HG03025 (cell line): Measurements from ENCODE around the gene RTN4IP1.
"Not testable (repeated sequence)": the region's sequence is repeated elsewhere in the genome, so short reads cannot be mapped to it uniquely, and the experiment has no call there.

Source experiments
- ATAC-seq: cut with Tn5 transposase; IDR thresholded peaks from one replicate; pipeline ENCODE4 v1.9.1; 2021; ENCODE audit warnings: mild to moderate bottlenecking, moderate library complexity; ENCODE audit not compliant: unreplicated experiment, low FRiP score

RTN4IP1 gene

DNA sequence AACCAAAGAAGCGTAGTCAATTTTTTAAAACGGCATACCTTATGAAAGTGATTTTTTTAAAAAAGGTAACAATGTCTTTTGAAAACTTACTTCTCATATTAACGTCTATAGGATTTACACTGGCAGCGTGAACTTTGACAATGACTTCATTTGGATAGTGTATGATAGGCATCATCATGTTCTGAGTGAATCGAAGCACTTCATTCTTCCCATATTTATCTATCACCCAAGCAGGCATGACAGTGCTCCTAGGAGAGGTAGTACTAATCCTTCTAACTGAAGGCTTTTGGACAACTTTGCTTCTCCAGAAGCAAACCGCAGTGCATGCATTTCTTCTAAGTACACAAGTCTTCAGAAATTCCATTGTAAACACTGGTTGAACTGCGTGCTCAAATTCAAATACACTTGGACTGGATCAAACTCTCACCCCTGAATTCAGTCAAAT, 618 bp downstream of the RTN4IP1 start:
- no peak for ATAC-seq

DNA sequence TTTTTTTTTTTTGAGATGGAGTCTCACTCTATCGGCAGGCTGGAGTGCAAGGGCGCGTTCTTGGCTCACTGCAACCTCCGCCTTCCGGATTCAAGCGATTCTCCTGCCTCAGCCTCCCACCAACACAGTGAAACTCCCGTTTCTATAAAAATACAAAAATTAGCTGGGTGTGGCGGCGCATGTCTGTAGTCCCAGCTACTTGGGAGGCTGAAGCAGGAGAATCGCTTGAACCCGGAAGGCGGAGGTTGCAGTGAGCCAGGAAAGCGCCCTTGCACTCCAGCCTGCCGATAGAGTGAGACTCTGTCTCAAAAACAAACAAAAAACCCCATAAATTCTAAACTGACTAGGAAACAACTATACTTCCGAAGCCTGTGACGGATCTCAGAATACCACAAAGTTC, 1.5 kb downstream of the RTN4IP1 start:
- not testable (repeated sequence) for ATAC-seq

DNA sequence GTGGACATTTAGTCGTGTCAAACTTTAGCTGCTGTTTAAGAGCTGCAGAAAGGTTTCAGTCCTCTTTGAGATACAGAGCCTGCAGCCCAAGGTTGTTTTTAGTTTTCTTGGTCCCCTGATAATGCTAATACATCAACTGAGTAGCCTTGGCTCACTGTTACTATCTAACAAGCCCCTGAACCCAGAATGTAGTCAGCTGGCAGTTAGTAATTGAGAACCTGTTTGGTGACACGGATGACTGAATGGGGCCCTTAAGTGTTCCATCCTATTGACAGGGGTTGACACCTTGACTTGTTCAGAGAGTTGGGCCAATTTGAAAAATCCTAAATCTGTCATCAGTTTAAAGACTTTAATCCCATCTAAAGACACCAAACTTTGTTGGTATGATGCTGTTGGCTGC, 2.8 kb downstream of the RTN4IP1 start:
- ATAC-seq, result no peak

DNA sequence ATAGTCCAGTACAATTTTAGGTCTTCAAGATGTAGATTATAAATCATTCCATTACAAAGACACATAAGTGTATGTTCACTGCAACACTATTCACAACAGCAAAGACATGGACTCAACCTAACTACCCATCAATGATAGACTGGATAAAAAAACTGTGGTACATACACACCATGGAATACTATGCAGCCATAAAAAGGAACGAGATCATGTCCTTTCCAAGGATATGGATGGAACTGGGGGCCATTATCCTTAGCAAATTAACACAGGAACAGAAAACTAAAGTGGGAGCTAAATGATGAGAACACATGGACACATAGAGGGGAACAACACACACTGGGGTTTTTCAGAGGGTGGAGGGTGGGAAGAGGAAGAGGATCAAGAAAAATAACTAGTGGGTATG, 6.3 kb downstream of the RTN4IP1 start:
- ATAC-seq, result no peak

DNA sequence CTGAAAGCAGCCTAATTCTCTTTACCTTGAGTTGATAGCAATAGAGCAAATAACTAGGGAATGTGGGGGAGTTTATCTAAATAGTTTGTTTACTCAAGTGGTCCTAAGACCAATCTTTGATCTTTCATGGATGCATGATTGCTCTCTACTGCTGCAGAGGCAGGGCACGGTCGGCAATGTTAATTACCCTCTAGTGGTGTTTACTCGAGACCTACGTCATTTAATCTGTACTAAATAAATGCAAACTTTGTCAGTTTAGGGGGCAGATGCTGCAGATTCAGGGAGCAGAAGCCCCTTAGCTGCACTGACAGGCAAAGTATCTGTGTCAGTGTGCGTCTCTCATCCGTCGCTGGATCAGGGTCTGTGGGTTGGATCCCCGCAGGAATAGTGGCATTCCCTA, 6.9 kb downstream of the RTN4IP1 start:
- ATAC-seq, result no peak

DNA sequence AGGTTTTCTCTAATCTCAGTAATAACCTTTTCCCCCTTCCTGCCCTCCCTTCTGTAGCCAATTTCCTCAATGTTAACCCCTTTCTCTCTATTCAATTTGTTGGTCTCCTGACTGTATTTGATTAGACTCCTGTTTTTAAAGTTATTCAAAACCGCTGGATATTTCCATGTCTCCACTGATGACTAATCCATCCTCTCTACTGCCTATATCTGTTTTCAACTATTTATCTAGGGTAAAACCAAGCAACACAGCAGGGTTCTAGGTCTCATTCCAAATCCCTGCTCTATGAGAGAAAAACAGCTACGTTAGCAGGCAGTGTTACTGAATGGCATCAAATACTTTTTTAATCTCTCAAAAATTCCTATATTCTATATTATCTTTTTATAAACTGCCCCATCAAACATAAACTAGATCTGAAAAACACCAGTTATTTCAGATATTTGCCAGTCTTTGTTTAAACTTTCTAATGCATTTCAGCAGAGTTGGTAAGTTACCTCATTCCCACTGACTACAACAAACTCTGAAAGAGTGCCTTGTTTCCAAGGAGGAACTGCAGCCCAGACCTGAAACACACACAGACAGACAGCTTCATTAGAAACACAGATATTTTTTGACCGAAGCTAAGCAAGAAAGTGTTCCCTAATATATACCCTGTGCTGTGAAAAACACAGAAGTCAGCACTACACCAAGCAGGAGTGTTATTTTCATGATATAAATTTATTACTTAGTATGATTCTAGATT, 8.2 kb downstream of the RTN4IP1 start:
- ATAC-seq, result no peak

DNA sequence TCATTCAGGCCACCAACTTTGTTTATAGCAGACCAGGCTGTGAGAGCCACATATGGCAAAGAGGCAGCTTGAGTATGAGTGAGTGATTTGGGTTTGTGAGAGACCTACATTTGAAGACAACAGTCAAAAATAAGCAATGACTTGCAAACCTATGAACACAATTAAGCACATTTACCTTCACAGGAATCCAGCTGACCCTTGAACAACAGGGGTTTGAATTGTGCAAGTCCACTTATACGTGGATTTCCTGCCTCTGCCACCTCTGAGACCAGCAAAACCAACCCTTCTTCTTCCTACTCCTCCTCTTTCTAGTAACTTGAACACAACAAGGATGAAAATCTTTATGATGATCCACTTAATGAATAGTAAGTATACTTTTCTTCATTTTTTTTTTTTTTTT, 10.1 kb downstream of the RTN4IP1 start:
- ATAC-seq, result no peak

DNA sequence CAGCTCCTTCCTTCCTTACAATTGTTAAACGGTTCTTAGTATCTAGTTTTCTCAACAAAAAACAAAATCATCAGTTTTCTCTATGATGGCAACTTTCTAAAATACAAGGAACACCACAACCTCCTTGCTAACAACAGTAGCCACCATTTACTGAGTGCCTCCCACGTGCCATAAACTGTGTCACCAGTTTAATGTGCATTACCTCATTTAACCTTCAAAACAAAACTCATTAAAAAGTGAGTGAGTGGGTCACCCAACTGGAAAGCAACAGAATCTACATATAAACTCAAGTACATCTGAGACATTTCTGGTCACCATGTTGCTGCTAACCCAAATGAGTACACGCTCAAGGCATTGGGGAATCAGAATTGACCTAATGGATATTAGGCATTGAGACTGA, 11.0 kb downstream of the RTN4IP1 start:
- no peak for ATAC-seq

DNA sequence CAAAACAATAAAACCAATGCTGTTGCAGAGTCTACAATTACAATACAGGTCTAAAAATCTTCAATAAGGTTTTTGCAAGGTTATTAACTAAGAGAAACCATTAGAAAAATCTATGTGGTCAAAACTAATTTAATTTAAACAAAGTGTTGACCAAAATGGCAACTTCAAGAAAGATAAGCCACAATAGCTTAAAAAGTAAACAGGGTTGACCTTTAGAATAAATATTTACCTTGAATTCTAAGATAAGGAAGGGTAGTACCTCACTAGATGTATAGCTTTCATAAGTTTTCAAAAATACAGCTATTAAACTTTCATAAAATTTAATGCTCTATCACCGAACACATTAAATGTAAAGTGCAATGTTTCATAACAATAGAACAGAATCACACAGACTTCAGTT, 11.4 kb downstream of the RTN4IP1 start:
- no peak for ATAC-seq

DNA sequence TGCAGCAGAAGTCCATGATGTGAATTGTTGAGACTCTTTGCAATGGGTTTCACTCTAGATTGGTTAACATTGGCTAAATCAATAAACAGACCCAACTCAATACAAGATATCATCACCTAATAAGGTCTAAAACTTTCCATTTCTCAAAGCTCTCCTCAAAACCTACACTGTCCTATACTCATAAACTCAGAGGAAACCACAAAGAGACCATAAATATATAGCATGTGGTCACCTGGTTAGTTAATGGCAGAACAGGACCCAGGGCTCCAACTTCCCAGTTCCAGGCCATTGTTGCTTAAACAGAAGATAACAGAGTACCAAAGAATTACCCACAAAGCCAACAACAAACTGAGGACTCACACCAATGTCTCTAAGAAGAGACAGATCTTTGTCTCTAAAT, 12.0 kb downstream of the RTN4IP1 start:
- no peak for ATAC-seq

DNA sequence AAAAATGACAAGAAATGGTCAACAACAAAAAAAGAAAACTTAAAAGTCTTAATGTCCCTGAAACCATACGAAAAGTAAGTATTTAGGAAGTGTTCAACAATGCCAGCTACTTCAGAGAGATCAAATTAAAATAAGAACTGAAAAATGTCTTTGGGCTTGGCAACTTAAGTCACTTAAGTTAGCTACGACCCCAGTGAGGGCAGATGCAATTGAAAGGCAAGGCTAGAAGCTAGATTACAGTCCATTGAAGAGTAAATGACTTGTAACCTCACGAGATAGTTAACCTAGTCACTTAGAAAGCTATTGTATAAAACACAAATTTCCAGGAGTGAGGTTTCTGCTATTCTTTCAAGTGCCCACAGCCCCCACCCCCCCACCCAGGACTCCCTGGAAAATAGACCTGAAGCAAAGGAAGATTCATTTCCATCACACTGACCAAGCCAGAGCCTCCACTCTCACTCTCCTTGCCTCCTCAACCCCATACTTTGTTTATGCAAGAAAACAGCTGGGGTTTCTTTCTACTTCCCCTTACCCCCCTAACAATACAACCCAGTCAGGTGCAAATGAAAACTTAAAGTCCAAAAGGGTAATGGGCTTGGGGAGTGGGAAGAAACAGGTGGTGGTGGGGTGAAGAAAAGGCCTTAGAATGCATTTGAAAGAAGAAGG, 14.6 kb downstream of the RTN4IP1 start:
- no peak for ATAC-seq

DNA sequence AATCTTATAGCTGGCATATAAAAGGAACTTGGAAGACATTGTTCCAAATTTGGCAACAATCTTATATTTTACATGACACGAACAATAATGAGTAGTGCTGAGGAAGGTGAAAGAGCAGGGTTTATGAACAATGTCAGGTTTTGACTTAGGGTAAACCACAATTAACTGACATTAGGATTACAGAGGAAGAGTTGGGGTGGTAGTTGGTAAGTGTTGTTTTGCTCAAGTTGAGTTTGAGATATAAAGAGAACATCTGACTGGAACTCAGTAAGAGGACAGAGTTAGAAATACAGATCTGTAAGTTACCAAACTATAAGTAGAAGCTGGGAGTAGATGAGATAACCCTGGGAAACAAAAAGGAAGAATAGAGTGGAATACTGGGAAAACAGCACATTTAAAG, 15.1 kb downstream of the RTN4IP1 start:
- no peak for ATAC-seq

DNA sequence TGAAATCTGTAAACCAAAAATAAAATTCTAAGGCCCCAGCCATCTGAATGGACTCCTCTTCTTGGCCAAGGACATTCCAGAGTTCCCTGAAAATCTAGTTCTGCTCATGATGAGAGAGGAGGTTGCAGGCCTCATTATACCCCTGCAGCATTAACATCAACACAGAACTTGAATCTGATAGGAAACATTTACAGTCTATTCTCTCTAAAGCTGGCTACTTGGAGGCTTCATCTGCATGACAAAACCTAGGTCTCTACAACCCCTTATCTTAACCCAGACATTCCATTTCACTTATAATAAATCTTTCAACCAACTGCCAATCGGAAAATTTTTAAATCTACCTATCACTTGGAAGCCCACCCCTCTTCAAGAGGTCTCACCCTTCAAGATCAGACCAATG, 15.7 kb downstream of the RTN4IP1 start:
- no peak for ATAC-seq

DNA sequence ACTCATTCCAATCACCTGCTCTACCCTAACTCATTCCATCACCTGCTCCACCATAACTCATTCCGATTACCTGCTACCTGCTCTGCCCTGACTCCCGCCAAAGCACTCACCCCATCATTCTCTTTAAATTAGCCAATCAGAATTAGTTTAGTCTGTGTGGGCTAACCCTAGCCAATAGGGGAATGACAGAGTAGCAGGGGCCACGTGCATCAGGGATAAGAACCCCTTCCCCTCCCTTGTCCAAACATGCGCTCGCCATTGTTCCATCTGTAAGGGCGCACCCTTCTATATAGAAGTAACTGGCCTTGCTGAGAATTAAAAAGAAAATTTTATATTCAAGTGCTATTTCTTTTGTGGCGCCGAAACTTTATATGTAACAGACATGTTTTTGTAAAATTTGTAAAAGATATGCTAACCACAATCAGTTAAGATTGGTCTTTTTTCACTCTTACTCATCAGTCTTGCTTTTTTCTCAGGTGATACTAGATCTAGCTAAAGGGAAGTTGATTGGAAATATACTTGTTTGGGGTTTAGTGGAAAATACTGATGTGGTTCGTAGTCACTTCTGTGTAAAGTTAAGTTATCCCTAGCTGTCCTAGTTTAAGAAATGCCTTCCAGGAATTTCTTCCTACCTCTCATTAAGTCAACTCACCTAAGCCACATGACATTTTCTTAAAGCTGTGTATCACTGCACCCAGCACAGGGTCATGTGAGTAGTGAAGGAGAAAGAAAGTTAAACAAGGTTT, 16.5 kb downstream of the RTN4IP1 start:
- ATAC-seq, result no peak

DNA sequence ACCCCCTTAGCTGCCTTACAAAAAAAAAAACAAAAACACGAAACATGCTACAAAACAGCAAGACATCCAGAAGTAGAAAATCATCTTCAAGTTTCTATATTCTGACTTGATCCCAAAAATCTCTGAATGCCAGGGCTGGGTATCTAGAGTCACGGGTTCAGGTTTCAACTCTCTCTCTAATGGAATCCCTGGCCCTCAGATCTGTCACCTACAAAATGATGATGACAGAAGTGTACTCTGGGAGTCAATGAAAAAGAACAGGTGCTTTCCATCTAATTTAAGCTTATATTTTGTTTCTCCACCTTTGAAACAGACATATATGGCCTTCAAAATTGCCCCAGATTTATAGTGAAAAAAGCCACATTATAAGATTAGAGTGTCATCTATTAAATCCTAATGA, 18.3 kb downstream of the RTN4IP1 start:
- ATAC-seq, result no peak

DNA sequence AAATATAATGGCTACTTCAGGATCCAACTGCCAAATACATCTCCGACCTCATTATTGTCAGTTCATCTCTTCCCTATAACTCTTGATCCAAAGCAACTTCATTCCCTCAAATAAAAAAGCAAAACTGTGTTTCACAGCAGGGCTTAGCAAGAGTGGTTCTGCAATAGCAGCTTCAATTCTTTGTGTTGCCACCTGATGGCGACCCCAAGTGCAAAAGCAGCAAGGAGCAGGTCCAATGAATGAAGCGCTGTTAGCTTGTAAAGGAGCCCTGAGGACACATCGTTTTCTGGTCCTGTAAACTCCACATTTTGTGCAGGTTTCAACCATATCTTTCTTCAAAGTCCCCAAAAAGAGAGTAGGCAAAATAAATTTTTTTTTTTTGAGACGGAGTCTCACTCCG, 19.6 kb downstream of the RTN4IP1 start:
- no peak for ATAC-seq

DNA sequence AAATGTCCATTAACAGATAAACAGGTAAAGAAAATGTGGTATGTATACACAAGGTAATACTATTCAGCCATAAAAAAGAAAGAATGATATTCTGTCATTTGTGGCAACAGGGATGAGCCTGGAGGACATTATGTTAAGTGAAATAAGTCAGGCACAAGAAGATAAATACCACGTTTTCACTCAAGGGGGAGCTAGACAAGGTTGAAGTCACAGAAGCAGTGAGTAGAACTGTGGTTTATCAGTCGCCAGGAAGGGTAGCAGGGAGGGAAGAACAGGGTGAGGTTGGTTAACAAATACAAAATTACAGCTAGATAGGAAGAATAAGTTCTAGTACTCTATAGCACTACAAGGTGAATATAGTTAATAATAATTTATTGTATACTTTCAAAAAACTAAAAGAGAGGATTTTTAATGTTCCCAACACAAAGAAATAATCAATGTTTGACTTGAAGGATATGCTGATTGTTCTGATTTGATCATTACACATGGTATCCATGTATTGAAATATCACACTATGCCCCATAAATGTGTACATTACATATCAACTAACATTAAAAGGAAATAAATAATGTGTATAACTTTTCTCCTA, 21.1 kb downstream of the RTN4IP1 start:
- ATAC-seq, result no peak

DNA sequence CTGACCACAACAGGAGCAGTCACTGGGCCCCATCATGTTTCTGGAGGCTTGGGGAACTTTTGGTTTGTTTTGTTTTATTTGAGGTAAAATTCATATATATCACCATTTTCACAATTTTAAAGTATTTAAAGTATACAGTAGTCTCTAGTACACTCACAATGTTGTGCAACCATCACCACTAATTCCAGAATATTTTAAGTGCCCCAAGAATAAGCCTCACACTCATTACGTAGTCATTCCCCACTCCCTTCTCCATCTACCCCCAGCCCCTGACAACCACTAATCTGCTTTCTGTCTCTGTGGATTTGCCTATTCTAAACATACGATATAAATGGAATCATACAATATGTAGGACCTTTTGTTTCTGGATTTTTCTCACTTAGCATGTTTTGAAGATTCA, 29.0 kb downstream of the RTN4IP1 start:
- ATAC-seq, result no peak

DNA sequence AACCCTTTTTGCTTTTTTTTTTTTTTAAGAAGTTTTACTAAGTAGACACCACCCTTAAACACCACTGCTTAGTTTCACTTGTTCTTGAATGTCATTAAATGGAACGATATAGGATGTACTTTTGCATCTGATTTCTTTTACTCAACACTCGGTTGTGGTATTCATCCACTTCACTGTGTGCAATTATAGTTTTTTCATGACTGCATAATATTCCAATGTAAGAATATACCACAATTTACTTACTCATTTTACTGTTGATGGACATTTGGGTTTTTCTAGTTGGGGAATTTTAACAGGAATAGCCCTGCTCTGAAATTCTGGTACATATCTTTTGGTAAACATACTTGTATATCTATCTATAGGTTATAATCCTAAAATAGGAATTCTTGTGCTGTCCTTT, 29.9 kb downstream of the RTN4IP1 start:
- no peak for ATAC-seq

DNA sequence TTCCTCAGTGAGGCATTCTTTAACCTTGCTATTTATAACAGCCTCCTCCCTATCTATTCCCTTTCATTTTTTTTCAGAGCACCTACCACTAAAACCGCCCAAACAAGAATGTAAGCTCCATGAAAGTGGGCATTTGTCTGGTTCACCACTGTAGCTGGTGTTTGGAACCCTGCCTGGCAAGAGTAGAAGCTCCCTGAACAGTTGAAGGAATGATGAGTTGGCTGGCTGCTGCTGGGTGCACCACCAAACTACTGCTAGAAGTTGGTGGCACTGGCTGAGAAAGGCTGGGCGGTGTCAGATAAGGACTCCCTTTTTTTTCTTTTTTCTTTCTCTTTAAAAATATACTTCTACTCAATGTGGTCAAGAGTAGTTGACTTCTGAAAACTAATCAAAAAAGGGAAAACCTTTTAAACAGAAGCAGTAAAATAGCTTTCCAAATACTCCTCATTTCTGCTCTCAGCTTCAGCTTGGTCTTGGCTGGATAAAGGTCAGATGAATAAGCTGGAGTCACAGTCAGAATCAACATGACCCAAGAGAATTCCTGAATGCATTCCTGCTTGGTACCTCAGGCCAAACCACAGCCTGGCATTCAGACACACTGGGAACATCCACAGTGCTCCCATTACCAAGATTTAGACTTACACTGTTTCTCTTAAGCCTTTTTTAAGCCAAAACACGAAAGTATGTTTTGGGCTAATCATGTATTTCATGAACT, 38.0 kb downstream of the RTN4IP1 start:
- ATAC-seq, result no peak

DNA sequence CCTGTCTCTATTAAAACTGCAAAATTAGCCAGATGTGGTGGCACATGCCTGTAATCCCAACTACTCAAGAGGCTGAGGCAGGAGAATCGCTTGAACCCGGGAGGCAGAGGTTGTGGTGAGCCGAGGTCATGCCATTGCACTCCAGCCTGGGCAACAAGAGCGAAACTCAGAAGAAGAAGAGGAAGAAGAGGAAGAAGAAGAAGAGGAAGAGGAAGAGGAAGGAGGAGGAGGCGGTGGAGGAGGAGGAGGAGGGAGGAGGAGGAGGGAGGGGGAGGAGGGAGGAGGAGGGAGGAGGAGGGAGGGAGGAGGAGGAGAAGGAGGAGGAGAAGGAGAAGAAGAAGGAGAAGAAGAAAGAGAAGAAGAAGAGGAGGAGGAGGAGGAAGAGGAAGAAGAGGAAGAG, 40.4 kb downstream of the RTN4IP1 start:
- ATAC-seq, result not testable (repeated sequence)
